ENCODE results near the gene OCA2.

GRCh38 chr15:27821273-27821672 lies 277.8 kb downstream of the OCA2 start:
- TF ChIP-seq, protein P1, sequence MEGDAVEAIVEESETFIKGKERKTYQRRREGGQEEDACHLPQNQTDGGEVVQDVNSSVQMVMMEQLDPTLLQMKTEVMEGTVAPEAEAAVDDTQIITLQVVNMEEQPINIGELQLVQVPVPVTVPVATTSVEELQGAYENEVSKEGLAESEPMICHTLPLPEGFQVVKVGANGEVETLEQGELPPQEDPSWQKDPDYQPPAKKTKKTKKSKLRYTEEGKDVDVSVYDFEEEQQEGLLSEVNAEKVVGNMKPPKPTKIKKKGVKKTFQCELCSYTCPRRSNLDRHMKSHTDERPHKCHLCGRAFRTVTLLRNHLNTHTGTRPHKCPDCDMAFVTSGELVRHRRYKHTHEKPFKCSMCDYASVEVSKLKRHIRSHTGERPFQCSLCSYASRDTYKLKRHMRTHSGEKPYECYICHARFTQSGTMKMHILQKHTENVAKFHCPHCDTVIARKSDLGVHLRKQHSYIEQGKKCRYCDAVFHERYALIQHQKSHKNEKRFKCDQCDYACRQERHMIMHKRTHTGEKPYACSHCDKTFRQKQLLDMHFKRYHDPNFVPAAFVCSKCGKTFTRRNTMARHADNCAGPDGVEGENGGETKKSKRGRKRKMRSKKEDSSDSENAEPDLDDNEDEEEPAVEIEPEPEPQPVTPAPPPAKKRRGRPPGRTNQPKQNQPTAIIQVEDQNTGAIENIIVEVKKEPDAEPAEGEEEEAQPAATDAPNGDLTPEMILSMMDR (IDR thresholded peaks at IDR 0.05; ENCODE audit: low read depth, low read length), result no peak
- TF ChIP-seq EZH2phosphoT487 (IDR thresholded peaks at IDR 0.05; ENCODE audit: low read depth), result no peak
